Spleen (tissue), 7 donors: ENCODE measurements around the gene GMDS.

Experiments used
- POLR2A ChIP-seq, 3 donors: fragments of 450-650 bp; IDR thresholded peaks; one replicate each; pipeline ENCODE4 v1.5.1; 2017; ENCODE audit warnings: antibody characterized with exemption in 3 of 3, mild to moderate bottlenecking in 1 of 3
- TF ChIP-seq, protein P1 (sequence below), 11 experiments: fragments of 200-600 bp in 7 of 11; fragments of 450-650 bp in 4 of 11; sonication (generic) in 4 of 11; IDR thresholded peaks in 8 of 11; conservative IDR thresholded peaks in 3 of 11; 1 replicate in 7 of 11; 2 replicates in 4 of 11; pipeline versions ENCODE4 v1.4.0 to v1.8.0; 2016 to 2021; ENCODE audit warnings: antibody characterized with exemption in 11 of 11, inconsistent platforms in 4 of 11, mild to moderate bottlenecking in 1 of 11
- donor health status: DM: no; HTN: no; CAD: no; lungs with moderate emphysema.
- donor health status: DM: no; HTN: no; CAD: no.
- donor health status: DM: no; HTN: no; CAD: no.

DNA sequence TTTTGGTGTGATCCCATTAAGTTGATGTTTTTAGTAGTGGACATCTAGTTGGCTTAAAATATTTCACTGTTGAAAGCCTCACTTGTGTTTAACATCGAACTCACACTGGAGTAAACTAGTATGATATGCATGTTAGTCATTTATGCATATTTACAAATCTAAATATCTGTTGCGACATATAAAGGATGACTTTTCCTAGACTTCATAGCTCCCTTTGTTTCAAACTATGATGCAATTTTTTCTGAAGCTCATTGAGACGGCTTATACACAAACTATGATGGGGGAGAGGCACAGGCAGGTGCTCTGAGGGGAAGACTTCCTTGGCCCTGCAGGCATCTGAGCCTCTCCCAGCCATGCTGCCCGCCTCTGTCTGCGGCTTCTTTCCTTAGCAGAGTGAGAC lies 647.5 kb downstream of the GMDS start:
- TF ChIP-seq, protein P1, sequence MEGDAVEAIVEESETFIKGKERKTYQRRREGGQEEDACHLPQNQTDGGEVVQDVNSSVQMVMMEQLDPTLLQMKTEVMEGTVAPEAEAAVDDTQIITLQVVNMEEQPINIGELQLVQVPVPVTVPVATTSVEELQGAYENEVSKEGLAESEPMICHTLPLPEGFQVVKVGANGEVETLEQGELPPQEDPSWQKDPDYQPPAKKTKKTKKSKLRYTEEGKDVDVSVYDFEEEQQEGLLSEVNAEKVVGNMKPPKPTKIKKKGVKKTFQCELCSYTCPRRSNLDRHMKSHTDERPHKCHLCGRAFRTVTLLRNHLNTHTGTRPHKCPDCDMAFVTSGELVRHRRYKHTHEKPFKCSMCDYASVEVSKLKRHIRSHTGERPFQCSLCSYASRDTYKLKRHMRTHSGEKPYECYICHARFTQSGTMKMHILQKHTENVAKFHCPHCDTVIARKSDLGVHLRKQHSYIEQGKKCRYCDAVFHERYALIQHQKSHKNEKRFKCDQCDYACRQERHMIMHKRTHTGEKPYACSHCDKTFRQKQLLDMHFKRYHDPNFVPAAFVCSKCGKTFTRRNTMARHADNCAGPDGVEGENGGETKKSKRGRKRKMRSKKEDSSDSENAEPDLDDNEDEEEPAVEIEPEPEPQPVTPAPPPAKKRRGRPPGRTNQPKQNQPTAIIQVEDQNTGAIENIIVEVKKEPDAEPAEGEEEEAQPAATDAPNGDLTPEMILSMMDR (IDR thresholded peaks at IDR 0.05 in 8 of 11, conservative IDR thresholded peaks at IDR 0.05 in 3 of 11), result no peak
- no peak for TF ChIP-seq POLR2A (IDR thresholded peaks at IDR 0.05)
